WTC11 (cell line): ENCODE results near the gene LIN9. TPM values are rescaled to one million over a fixed set of nuclear protein-coding genes. Genes with fewer than 3 reads are reported as not detected.
A peak's percentile ranks its signal among the peaks of the same experiment; 100 is the strongest.

Experiments
- ATAC-seq: fragments of 200-7000 bp; cut with Tn5 transposase; 2 replicates; pipeline ENCODE4 v1.10.0; 2021; ENCODE audit warnings: mild to moderate bottlenecking, moderate library complexity
- CTCF ChIA-PET: fragments of 300-600 bp; sonication (Branson Sonifier 250); formaldehyde crosslinking; loops from one replicate; lab custom pipeline; 2021; ENCODE audit warnings: antibody characterized with exemption; lab: Charles Lee
- POLR2A ChIA-PET: fragments of 350-600 bp; sonication (Branson Sonifier 250); formaldehyde crosslinking; loops from one replicate; lab custom pipeline; 2021; ENCODE audit warnings: antibody characterized with exemption; lab: Charles Lee
- DNase-seq: peaks from one replicate; pipeline ENCODE4 v3.0.0; 2021; ENCODE audit warnings: low spot score
- H3K27ac Mint-ChIP-seq: 2 replicates; pipeline ENCODE4 v1.8.0; 2021; ENCODE audit warnings: mixed read lengths
- H3K27me3 Mint-ChIP-seq: 2 replicates; pipeline ENCODE4 v1.8.0; 2021; ENCODE audit warnings: low read depth, mild to moderate bottlenecking, moderate library complexity, mixed read lengths
- H3K36me3 Mint-ChIP-seq: 2 replicates; pipeline ENCODE4 v1.8.0; 2021; ENCODE audit warnings: mixed read lengths
- H3K4me1 Mint-ChIP-seq: 2 replicates; pipeline ENCODE4 v1.8.0; 2022; ENCODE audit warnings: mixed read lengths
- H3K4me3 Mint-ChIP-seq: 2 replicates; pipeline ENCODE4 v1.8.0; 2021; ENCODE audit warnings: mild to moderate bottlenecking, moderate library complexity, mixed read lengths
- H3K9me3 Mint-ChIP-seq: 2 replicates; pipeline ENCODE4 v1.8.0; 2021; ENCODE audit warnings: mixed read lengths
- CREM ChIP-seq: sonication (generic); formaldehyde crosslinking; IDR thresholded peaks from 2 replicates; pipeline ENCODE4 v1.8.1; 2022; ENCODE audit warnings: mild to moderate bottlenecking, missing genetic modification reagents, moderate library complexity
- E2F4 ChIP-seq: sonication (generic); formaldehyde crosslinking; IDR thresholded peaks from 2 replicates; pipeline ENCODE4 v1.8.1; 2022; ENCODE audit warnings: low read depth, mild to moderate bottlenecking, moderate library complexity, missing genetic modification reagents, borderline replicate concordance
- ELF4 ChIP-seq: sonication (generic); formaldehyde crosslinking; IDR thresholded peaks from 2 replicates; pipeline ENCODE4 v1.8.1; 2022; ENCODE audit warnings: low read depth, mild to moderate bottlenecking, moderate library complexity, missing genetic modification reagents
- ETV6 ChIP-seq: sonication (generic); formaldehyde crosslinking; IDR thresholded peaks from 2 replicates; pipeline ENCODE4 v1.8.1; 2022; ENCODE audit warnings: mild to moderate bottlenecking, missing genetic modification reagents
- FOXP1 ChIP-seq: sonication (generic); formaldehyde crosslinking; IDR thresholded peaks from 2 replicates; pipeline ENCODE4 v1.8.0; 2022; ENCODE audit warnings: missing genetic modification reagents, mild to moderate bottlenecking, moderate library complexity, borderline replicate concordance
- NFE2L1 ChIP-seq: sonication (generic); formaldehyde crosslinking; IDR thresholded peaks from 2 replicates; pipeline ENCODE4 v1.8.1; 2023; ENCODE audit warnings: missing genetic modification reagents
- NR3C1 ChIP-seq: sonication (generic); formaldehyde crosslinking; conservative IDR thresholded peaks from 2 replicates; pipeline ENCODE4 v1.8.1; 2023; ENCODE audit warnings: low read depth, mild to moderate bottlenecking, missing genetic modification reagents
- TEAD1 ChIP-seq: sonication (generic); formaldehyde crosslinking; IDR thresholded peaks from 2 replicates; pipeline ENCODE4 v1.8.0; 2022; ENCODE audit warnings: mild to moderate bottlenecking, missing genetic modification reagents
- ZBTB43 ChIP-seq: sonication (generic); formaldehyde crosslinking; IDR thresholded peaks from 2 replicates; pipeline ENCODE4 v1.8.1; 2023; ENCODE audit warnings: mild to moderate bottlenecking, missing genetic modification reagents
- ZNF317 ChIP-seq: sonication (generic); formaldehyde crosslinking; IDR thresholded peaks from 2 replicates; pipeline ENCODE4 v1.8.1; 2023; ENCODE audit warnings: low read depth, mild to moderate bottlenecking, moderate library complexity, missing genetic modification reagents, borderline replicate concordance
- ZNF423 ChIP-seq: fragments of 250-450 bp; sonication (Bioruptor Pico); IDR thresholded peaks from 2 replicates; pipeline ENCODE4 v2.1.2; 2022; ENCODE audit warnings: mild to moderate bottlenecking, moderate library complexity
- total RNA-seq: library from RNA; stranded (reverse); gene quantifications from 3 replicates; pipeline ENCODE4 v1.2.3, GENCODE V29; 2021
- TF ChIP-seq, protein P1 (sequence below): sonication (generic); formaldehyde crosslinking; IDR thresholded peaks from 2 replicates; pipeline ENCODE4 v1.8.0; 2023; ENCODE audit warnings: missing genetic modification reagents, mild to moderate bottlenecking, borderline replicate concordance
- TF ChIP-seq, protein P2 (sequence below): sonication (generic); formaldehyde crosslinking; IDR thresholded peaks from 2 replicates; pipeline ENCODE4 v1.8.1; 2023; ENCODE audit warnings: mild to moderate bottlenecking, moderate library complexity, missing genetic modification reagents
- TF ChIP-seq, protein P3 (sequence below): sonication (generic); formaldehyde crosslinking; IDR thresholded peaks from 2 replicates; pipeline ENCODE4 v1.8.0; 2022; ENCODE audit warnings: mild to moderate bottlenecking, missing genetic modification reagents

The LIN9 gene
- total RNA-seq, 1 experiment from 2014 or later: 15.7 TPM

DNA sequence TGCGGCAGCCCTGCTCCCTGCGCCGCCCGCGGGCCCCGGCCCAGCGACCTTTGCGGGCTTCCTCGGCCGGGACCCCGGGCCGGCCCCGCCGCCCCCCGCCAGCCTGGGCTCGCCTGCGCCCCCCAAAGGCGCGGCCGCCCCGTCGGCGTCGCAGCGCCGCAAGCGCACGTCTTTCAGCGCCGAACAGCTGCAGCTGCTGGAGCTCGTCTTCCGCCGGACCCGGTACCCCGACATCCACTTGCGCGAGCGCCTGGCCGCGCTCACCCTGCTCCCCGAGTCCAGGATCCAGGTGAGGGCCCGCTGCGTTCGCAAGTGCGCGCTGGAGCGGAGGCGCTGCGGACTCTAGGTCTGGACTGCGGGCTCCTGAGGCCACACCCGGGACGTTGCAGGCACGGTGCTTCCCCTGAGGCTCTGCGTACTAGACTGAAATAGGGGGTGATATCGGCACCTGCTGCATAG lies 85.1 kb downstream of the LIN9 start:
- no peaks in the 10 kb centered on the region for H3K36me3 Mint-ChIP-seq
- H3K27ac Mint-ChIP-seq: no peak overlapping the region
- ChIA-PET POLR2A (interaction anchor here (1.0 to 1.6 kb wide), 2 partner anchors 109 to 162 kb away, joined by 3 read pairs; partner anchors contain the start of gene H3-3A), CTCF (interaction anchor here (0.7 to 4.1 kb wide), 8 partner anchors 9 to 181 kb away, joined by 3 to 25 read pairs (median 4); partner anchors contain the start of gene H3-3A)
- peak; percentile 69 for DNase-seq
- peak; percentile 52 for ATAC-seq
- H3K27me3 Mint-ChIP-seq: peaks cover 22% of the 10 kb centered on the region
- no peaks in the 10 kb centered on the region for H3K9me3 Mint-ChIP-seq
- TF ChIP-seq NR3C1 (CRISPR knock-in tag) (no peak), ETV6 (CRISPR knock-in tag) (peak; percentile 49; the same call in 1 of the 2 replicates), CREM (CRISPR knock-in tag) (0 out of 2 replicates have a peak, but pooled peaks have one; percentile 33), ZNF423 (CRISPR knock-in tag) (peak; percentile 23; the same call in 1 of the 2 replicates), ZBTB43 (CRISPR knock-in tag) (0 out of 2 replicates have a peak, but pooled peaks have one; percentile 18), ZNF317 (CRISPR knock-in tag) (0 out of 2 replicates have a peak, but pooled peaks have one; percentile 28), E2F4 (no peak), NFE2L1 (CRISPR knock-in tag) (no peak), ELF4 (0 out of 2 replicates have a peak, but pooled peaks have one; percentile 33), TEAD1 (CRISPR knock-in tag) (peak; percentile 55), FOXP1 (CRISPR knock-in tag) (peak; percentile 61; the same call in 1 of the 2 replicates)
- TF ChIP-seq, protein P1, sequence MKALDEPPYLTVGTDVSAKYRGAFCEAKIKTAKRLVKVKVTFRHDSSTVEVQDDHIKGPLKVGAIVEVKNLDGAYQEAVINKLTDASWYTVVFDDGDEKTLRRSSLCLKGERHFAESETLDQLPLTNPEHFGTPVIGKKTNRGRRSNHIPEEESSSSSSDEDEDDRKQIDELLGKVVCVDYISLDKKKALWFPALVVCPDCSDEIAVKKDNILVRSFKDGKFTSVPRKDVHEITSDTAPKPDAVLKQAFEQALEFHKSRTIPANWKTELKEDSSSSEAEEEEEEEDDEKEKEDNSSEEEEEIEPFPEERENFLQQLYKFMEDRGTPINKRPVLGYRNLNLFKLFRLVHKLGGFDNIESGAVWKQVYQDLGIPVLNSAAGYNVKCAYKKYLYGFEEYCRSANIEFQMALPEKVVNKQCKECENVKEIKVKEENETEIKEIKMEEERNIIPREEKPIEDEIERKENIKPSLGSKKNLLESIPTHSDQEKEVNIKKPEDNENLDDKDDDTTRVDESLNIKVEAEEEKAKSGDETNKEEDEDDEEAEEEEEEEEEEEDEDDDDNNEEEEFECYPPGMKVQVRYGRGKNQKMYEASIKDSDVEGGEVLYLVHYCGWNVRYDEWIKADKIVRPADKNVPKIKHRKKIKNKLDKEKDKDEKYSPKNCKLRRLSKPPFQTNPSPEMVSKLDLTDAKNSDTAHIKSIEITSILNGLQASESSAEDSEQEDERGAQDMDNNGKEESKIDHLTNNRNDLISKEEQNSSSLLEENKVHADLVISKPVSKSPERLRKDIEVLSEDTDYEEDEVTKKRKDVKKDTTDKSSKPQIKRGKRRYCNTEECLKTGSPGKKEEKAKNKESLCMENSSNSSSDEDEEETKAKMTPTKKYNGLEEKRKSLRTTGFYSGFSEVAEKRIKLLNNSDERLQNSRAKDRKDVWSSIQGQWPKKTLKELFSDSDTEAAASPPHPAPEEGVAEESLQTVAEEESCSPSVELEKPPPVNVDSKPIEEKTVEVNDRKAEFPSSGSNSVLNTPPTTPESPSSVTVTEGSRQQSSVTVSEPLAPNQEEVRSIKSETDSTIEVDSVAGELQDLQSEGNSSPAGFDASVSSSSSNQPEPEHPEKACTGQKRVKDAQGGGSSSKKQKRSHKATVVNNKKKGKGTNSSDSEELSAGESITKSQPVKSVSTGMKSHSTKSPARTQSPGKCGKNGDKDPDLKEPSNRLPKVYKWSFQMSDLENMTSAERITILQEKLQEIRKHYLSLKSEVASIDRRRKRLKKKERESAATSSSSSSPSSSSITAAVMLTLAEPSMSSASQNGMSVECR (CRISPR knock-in tag): 0 out of 2 replicates have a peak, but pooled peaks have one; percentile 70
- TF ChIP-seq, protein P2, sequence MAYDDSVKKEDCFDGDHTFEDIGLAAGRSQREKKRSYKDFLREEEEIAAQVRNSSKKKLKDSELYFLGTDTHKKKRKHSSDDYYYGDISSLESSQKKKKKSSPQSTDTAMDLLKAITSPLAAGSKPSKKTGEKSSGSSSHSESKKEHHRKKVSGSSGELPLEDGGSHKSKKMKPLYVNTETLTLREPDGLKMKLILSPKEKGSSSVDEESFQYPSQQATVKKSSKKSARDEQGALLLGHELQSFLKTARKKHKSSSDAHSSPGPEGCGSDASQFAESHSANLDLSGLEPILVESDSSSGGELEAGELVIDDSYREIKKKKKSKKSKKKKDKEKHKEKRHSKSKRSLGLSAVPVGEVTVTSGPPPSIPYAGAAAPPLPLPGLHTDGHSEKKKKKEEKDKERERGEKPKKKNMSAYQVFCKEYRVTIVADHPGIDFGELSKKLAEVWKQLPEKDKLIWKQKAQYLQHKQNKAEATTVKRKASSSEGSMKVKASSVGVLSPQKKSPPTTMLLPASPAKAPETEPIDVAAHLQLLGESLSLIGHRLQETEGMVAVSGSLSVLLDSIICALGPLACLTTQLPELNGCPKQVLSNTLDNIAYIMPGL (CRISPR knock-in tag): peak; percentile 87
- TF ChIP-seq, protein P3, sequence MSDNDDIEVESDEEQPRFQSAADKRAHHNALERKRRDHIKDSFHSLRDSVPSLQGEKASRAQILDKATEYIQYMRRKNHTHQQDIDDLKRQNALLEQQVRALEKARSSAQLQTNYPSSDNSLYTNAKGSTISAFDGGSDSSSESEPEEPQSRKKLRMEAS (CRISPR knock-in tag): peak; percentile 58; the same call in 1 of the 2 replicates
- peaks cover 29% of the 10 kb centered on the region for H3K4me1 Mint-ChIP-seq
- peak overlapping the region; percentile 83 for H3K4me3 Mint-ChIP-seq
